OCI-LY3 (cell line): ENCODE data around the gene UFC1.

Source experiments
- EZH2phosphoT487 ChIP-seq: fragments of 200-600 bp; shearing (Covaris generic); IDR thresholded peaks from 2 replicates; pipeline ENCODE4 v1.6.1; 2018; ENCODE audit warnings: antibody characterized with exemption, mixed run types, low read depth
- TF ChIP-seq, protein P1 (sequence below): fragments of 200-600, 300-600 bp; sonication (generic); IDR thresholded peaks from 2 replicates; pipeline ENCODE4 v1.5.1; 2014; ENCODE audit warnings: antibody characterized with exemption, low read length, low read depth

- TF ChIP-seq, protein P1, sequence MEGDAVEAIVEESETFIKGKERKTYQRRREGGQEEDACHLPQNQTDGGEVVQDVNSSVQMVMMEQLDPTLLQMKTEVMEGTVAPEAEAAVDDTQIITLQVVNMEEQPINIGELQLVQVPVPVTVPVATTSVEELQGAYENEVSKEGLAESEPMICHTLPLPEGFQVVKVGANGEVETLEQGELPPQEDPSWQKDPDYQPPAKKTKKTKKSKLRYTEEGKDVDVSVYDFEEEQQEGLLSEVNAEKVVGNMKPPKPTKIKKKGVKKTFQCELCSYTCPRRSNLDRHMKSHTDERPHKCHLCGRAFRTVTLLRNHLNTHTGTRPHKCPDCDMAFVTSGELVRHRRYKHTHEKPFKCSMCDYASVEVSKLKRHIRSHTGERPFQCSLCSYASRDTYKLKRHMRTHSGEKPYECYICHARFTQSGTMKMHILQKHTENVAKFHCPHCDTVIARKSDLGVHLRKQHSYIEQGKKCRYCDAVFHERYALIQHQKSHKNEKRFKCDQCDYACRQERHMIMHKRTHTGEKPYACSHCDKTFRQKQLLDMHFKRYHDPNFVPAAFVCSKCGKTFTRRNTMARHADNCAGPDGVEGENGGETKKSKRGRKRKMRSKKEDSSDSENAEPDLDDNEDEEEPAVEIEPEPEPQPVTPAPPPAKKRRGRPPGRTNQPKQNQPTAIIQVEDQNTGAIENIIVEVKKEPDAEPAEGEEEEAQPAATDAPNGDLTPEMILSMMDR, result no peak
- TF ChIP-seq EZH2phosphoT487, result no peak
Observed at GRCh38 chr1:161131523-161132409, 22.0 kb upstream of the UFC1 start.
